IPS-18a (cell line): Measurements from ENCODE around the gene PHF19.

ENCODE experiments used
- H3K27ac ChIP-seq: one replicate; pipeline ENCODE4 v1.5.1; 2013; ENCODE audit warnings: low read length
- H3K27me3 ChIP-seq: one replicate; pipeline ENCODE4 v1.6.1; 2013; ENCODE audit warnings: mild to moderate bottlenecking, low read length; ENCODE audit not compliant: control insufficient read depth, insufficient read depth
- H3K36me3 ChIP-seq: one replicate; pipeline ENCODE4 v1.6.1; 2013; ENCODE audit warnings: low read depth, low read length; ENCODE audit not compliant: control insufficient read depth
- H3K4me1 ChIP-seq: one replicate; pipeline ENCODE4 v1.6.1; 2013; ENCODE audit warnings: low read depth, low read length; ENCODE audit not compliant: control insufficient read depth
- H3K4me3 ChIP-seq: one replicate; pipeline ENCODE4 v1.5.1; 2013; ENCODE audit warnings: low read length
- H3K9ac ChIP-seq: one replicate; pipeline ENCODE4 v1.6.1; 2013; ENCODE audit warnings: mild to moderate bottlenecking, low read length, moderate library complexity
- H3K9me3 ChIP-seq: one replicate; pipeline ENCODE4 v1.6.1; 2013; ENCODE audit warnings: low read depth, low read length; ENCODE audit not compliant: control insufficient read depth

The PHF19 gene

DNA sequence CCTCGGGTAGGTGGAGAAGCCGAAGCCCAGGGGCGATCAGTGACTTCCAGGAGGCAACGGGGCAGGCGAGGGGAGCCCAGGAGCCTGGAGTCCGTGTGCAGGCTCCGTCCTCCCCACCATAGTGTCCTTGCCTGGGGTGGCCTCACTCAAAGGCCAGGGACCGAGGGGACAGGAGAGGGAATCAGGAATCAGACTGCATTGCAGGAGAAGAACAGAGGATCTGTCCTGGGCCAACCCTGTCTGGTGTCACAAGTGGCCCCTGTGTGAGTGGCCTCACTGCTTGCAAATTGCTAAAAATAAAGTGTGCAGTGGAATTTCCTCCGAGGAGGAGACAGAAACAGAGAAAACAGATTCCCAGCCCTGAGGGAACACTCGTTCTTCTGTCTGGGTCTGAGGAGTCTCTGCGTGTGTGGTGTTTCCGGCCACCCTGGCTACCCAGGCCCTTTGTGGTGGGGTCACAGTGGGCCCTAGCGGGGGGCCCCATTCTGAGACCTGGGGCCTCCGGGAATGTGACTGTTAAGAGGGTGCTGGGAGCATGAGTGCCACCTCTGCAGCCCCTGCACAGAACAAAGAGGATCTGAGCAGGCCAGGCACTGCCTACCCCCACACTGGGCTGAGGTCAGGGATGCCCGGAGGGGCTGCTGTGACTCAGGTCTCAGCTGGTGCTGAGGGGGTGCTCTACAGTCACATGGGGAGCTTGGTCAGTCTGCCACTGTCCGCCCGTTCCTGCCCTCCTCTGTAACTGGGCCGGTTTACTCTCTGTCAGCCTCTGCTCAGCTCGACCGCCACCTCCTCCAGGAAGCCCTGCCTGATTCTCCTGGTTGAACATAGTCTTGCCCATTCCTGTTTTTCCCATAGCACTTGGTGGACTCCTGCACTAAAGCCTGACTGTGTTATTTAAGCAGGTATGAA, 42.2 kb upstream of the PHF19 start:
- no peaks in the 10 kb centered on the region for H3K36me3 ChIP-seq
- no peak overlapping the region for H3K27ac ChIP-seq
- no peaks in the 10 kb centered on the region for H3K9me3 ChIP-seq
- H3K4me3 ChIP-seq = no peak overlapping the region
- no peak overlapping the region for H3K9ac ChIP-seq
- peaks cover 17% of the 10 kb centered on the region for H3K4me1 ChIP-seq
- no peaks in the 10 kb centered on the region for H3K27me3 ChIP-seq

DNA sequence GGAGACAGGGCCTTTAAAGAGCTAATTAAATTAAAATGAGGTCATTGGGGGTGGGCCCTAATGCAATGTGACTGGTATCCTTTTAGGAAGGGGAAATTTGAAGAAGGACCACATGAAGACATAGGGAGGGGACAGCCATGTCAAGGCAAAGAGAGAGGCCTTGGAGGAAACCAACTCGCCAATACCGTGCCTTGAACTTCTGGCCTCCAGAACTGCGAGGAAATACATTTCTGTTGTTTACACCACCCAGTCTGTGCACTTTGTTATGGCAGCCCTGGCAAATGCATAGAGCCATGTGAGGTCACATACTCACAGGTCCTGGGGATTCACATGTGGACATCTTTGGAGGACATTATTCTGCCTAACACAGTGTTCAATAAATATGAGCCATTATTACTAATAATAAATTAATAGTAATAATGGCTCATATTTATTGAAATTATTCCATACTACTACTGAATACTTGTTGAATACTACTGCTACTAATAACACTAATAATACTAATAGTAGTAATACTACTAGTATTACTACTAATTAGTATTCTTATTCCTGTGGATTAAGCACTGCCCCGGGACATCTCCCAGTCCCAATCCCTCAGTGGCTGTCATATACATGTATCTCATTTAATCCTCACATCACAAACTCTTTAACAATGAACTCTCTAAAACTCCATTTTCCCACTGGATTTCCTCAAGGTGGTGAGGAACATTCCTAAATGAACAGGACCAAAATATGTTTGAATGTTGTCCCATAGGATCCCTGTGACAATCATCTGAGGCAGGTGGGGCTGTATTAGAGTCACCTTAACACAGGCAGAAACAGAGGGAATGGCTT, 41.2 kb upstream of the PHF19 start:
- Histone ChIP-seq H3K4me3 (no peak overlapping the region), H3K36me3 (no peaks in the 10 kb centered on the region), H3K27ac (no peak overlapping the region), H3K4me1 (peaks cover 17% of the 10 kb centered on the region), H3K9me3 (no peaks in the 10 kb centered on the region), H3K27me3 (no peaks in the 10 kb centered on the region), H3K9ac (no peak overlapping the region)

DNA sequence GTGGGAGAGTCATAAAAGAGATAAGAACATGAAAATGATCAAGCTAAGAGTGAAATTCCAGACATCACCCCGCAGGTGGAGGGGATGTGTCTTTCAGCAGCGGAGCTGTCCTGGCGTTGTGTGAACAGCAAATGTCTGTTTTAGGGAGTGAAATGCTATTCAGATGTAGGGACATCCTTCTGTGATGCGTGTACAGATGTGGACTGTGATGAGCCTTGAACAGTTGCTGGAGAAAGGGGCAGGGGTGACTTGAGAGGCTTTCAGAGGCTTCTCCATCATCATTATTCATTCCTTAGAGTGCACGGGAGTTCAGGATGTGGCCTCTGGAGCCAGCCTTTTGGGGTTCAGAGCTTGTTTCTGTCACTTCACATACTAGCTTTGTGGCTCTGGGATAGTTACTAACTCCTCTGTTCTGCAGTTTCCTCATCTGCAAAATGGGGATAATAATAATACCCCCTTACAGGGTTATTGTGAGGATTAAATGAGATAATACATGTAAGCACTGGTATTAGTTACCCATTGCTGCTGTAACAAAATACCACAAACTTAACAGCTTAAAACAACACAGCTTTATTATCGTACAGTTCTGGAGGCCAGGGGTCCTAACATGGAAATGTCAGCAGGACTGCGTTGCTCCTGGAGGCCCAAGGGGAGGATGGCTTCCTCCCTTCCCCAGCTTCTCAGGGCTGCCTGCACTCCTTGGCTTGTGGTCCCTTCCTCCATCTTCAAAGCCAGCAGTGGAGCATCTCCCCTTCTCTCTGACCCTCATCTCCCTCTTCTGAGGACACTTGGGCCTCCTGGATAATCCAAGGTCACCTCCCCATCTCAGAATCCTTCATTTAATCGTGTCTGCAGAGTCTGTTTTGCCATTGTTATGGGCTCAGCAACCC, 40.2 kb upstream of the PHF19 start:
- Histone ChIP-seq H3K36me3 (no peaks in the 10 kb centered on the region), H3K27ac (no peak overlapping the region), H3K9me3 (no peaks in the 10 kb centered on the region), H3K9ac (no peak overlapping the region), H3K4me1 (peaks cover 17% of the 10 kb centered on the region), H3K27me3 (no peaks in the 10 kb centered on the region), H3K4me3 (no peak overlapping the region)

DNA sequence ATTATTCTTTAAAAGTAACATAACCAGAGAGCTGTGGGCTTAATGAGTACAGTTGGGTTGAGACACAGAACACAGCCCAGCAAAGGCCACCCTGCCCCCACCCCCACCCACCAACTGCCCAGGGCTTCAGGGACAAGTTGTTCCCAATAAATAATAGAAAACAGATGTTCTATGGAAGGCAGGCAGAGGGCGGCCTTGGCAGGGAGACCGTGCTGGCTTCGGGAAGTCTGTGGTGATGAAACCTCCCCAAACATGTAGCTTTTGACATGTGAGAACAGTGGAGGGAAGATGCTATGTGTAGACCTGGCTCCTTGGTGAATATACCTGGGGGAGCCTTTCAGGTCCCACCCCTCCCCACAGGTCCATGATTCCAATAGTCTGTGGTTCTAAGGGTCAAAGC, 39.6 kb upstream of the PHF19 start:
- no peaks in the 10 kb centered on the region for H3K36me3 ChIP-seq
- H3K9ac ChIP-seq = no peak overlapping the region
- H3K27ac ChIP-seq = no peak overlapping the region
- H3K4me1 ChIP-seq = peaks cover 20% of the 10 kb centered on the region
- no peak overlapping the region for H3K4me3 ChIP-seq
- no peaks in the 10 kb centered on the region for H3K27me3 ChIP-seq
- H3K9me3 ChIP-seq = no peaks in the 10 kb centered on the region

DNA sequence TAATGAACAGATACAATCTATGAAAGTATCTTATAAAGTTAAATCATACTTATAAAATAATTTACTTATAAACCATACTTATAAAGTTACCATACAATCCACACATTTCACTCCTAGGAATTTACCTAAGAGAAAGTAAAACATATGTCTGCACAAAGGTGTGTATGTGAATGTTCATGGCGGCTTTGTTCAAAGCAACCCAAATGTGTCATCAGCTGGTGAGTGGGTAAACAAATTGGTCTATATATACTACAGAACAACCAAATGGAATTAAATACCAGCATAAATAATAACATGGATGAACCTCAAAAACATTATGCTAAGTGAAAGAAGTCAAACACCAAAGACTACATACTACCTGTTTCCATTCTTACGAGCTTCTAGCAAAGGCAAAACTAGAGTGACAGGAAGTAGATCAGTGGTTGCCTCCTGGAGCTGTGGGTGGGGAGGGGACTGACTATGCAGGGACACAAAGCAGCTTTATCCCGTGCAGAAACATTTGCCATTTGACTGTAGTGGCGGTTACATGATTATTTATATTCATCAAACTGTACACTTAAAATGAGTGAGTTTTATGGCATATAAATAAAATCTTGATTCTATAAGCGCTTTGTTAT, 39.0 kb upstream of the PHF19 start:
- H3K27ac ChIP-seq = no peak overlapping the region
- H3K27me3 ChIP-seq = no peaks in the 10 kb centered on the region
- no peaks in the 10 kb centered on the region for H3K36me3 ChIP-seq
- peaks cover 23% of the 10 kb centered on the region for H3K4me1 ChIP-seq
- H3K9me3 ChIP-seq = no peaks in the 10 kb centered on the region
- H3K4me3 ChIP-seq = no peak overlapping the region
- H3K9ac ChIP-seq = no peak overlapping the region

DNA sequence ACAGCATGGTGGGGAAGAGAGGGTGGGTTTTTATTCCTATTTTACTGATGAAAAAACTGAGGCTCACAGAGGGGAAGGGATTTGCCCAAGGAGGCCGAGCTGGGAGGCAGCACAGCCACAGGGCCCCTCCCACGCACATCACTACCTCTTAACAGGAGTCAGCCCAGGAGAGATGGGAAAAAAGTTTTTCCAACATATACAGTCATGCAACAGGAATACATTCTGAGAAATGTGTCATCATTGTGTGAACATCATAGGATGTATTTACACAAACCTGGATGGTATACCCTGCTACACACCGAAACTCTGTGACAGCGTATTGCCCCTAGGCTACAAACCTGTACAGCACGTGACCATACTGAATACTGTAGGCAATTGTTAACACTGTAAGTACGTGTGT, 38.0 kb upstream of the PHF19 start:
- no peak overlapping the region for H3K4me3 ChIP-seq
- H3K27ac ChIP-seq = no peak overlapping the region
- no peaks in the 10 kb centered on the region for H3K9me3 ChIP-seq
- H3K9ac ChIP-seq = no peak overlapping the region
- no peaks in the 10 kb centered on the region for H3K27me3 ChIP-seq
- peaks cover 13% of the 10 kb centered on the region for H3K4me1 ChIP-seq
- H3K36me3 ChIP-seq = no peaks in the 10 kb centered on the region

DNA sequence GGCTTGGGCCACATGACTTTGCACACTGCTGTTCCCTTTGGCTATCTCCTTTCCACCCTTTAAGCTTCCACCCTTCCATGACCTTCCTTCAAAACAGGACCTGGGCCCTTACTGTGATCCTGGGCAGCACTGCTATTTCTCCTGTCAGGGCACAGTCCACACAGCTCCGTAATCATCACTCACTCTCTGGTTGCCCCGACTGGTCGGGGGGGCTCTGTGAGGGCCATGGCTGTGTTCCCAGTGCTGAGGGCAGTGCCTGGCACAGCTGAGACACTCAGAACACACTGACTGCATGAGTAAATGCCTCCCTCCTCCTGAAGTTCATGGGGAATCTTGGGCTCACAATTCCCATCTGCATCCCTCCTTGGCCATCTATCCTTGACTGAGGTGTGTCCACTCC, 37.4 kb upstream of the PHF19 start:
- Histone ChIP-seq H3K4me3 (no peak overlapping the region), H3K27ac (no peak overlapping the region), H3K36me3 (no peaks in the 10 kb centered on the region), H3K27me3 (no peaks in the 10 kb centered on the region), H3K9me3 (no peaks in the 10 kb centered on the region), H3K4me1 (peaks cover 12% of the 10 kb centered on the region), H3K9ac (no peak overlapping the region)

DNA sequence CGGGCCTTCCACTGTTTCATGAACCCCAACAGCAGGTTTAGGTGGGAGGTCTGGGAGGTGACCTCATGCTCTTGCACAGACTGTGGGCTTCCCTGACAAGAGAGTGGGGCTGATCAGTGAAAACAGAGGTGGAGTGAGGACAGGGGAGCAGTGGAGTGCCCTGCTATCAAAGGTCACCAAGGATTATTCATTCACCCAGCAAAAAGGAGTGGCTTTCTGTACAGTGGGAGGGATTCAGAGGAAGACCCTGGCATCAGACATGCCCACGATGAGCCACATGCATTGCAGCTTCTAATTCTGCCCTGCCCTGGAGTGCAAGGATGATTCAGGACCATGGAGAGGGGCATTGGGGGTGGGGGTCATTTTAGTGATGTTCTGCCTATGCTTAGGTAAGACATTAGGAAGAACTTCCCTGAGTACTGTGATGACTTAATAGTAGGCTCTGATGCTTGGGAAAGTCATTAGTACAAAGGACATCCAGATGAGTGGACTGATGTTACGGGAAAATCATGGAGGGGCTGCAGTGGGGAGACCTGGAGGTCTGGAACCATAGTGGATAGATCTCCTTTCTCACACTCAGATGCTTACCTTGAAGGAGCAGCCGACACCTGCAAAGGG, 36.8 kb upstream of the PHF19 start:
- Histone ChIP-seq H3K27ac (no peak overlapping the region), H3K27me3 (no peaks in the 10 kb centered on the region), H3K4me3 (no peak overlapping the region), H3K36me3 (no peaks in the 10 kb centered on the region), H3K9me3 (no peaks in the 10 kb centered on the region), H3K9ac (no peak overlapping the region), H3K4me1 (peaks cover 12% of the 10 kb centered on the region)

DNA sequence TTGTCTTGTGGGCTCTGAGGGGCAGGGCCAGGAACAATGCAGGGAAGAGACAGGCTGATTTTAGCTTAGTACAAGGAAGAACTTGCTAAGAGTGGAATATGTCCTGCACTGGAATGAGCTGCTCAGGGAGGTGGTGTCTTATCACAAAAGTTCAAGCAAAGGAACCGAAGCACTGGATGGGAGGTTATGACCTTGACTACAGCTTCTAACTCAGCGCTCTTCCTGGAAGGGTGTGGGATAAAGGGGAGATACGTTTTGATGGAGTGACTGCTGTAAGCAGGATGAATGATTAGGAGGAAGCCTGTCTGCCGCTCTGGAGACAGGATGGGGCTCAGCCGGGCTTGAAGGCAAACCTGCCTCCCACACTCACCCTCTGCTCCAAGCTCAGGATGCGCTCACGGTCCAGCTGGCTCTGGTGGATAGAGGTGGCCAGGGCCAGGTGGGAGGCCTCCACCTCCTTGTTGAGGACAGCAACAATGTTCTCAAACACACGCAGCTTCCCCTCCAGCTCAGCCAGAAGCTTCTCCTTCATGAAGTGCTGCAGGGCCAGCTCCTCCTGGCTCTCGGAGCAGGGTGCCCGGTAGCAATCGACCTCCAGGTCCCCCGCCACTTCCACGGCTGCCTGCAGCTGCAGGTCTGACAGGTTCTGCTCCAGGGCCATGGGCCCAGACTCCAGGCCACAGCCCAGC, 36.1 kb upstream of the PHF19 start:
- H3K9me3 ChIP-seq = no peaks in the 10 kb centered on the region
- H3K9ac ChIP-seq = no peak overlapping the region
- no peak overlapping the region for H3K4me3 ChIP-seq
- H3K27ac ChIP-seq = no peak overlapping the region
- no peaks in the 10 kb centered on the region for H3K36me3 ChIP-seq
- peaks cover 12% of the 10 kb centered on the region for H3K4me1 ChIP-seq
- no peaks in the 10 kb centered on the region for H3K27me3 ChIP-seq

DNA sequence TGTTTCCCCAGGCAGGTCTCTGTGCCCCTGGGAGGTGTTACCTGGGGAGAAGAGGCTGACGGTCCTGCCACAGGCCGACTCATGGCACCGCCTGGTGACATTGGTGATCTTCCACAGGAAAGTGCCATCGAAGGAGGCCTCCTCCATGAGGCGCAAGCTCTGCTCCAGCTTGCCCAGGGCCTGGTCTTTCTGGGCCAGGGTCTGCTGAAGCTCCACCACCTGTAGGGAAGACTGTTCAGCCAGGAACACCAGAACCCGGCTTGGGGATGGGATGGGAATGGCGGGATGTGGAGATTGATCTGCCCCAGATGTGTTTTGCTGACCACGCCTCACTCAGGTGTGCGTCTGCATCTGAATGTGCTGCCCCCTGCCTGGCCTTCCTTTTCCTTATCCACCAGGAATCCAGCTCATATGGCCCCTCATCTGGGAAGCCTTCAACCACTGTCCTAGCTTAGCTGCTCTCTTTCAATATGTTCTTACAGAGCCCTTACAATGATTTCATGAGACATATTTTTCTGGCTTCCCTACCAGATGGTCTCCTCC, 34.4 kb upstream of the PHF19 start:
- peaks cover 12% of the 10 kb centered on the region for H3K4me1 ChIP-seq
- no peak overlapping the region for H3K9ac ChIP-seq
- no peak overlapping the region for H3K4me3 ChIP-seq
- H3K27me3 ChIP-seq = no peaks in the 10 kb centered on the region
- H3K9me3 ChIP-seq = no peaks in the 10 kb centered on the region
- no peak overlapping the region for H3K27ac ChIP-seq
- H3K36me3 ChIP-seq = no peaks in the 10 kb centered on the region
